GM12892 (cell line): Measurements from ENCODE around the gene RMP24.

Experiments
- POLR2A ChIP-seq: IDR thresholded peaks from 2 replicates; pipeline ENCODE4 v1.6.1; 2011; ENCODE audit warnings: low read depth, low read length, control low read depth
- POLR2AphosphoS5 ChIP-seq: IDR thresholded peaks from 2 replicates; pipeline ENCODE4 v1.6.1; 2011; ENCODE audit warnings: low read depth, low read length, control low read depth
- TAF1 ChIP-seq: IDR thresholded peaks from 2 replicates; pipeline ENCODE4 v1.6.1; 2011; ENCODE audit warnings: low read depth, mild to moderate bottlenecking, control low read depth, low read length, borderline replicate concordance

- TF ChIP-seq TAF1 (no peak), POLR2A (no peak), POLR2AphosphoS5 (no peak)
These were observed 20.5 kb downstream of the RMP24 start for GRCh38 chr18:35993013-35993412.
